Heart right ventricle (tissue), 16 donors: Measurements from ENCODE around the gene FREM1. TPM values are rescaled to one million over a fixed set of nuclear protein-coding genes. Genes with fewer than 3 reads are reported as not detected.

ENCODE experiments used
- ATAC-seq, 8 donors: fragments of 200-7000 bp; cut with Tn5 transposase; one replicate each; pipeline ENCODE4 v1.9.1; 2020; ENCODE audit warnings: mild to moderate bottlenecking in 8 of 8, moderate library complexity in 8 of 8, moderate number of reproducible peaks in 1 of 8
- DNase-seq, 2 donors: peaks; one replicate each; pipeline ENCODE4 v3.0.0-alpha.2; 2020
- H3K27ac ChIP-seq, 10 donors: fragments of 200-600 bp; sonication (generic) in 2 of 10; one replicate each; pipeline versions ENCODE4 v1.5.0 to v1.8.0; 2020 to 2022; ENCODE audit warnings: mild to moderate bottlenecking in 3 of 10
- H3K27me3 ChIP-seq, 7 donors: fragments of 200-600 bp; one replicate each; pipeline ENCODE4 v1.8.0; 2021 to 2022; ENCODE audit warnings: mild to moderate bottlenecking in 2 of 7
- H3K36me3 ChIP-seq, 9 donors: fragments of 200-600 bp; sonication (generic) in 1 of 9; one replicate each; pipeline versions ENCODE4 v1.5.0 to v1.8.0; 2020 to 2022; ENCODE audit warnings: mild to moderate bottlenecking in 2 of 9
- H3K4me1 ChIP-seq, 9 donors: fragments of 200-600 bp; sonication (generic) in 1 of 9; one replicate each; pipeline versions ENCODE4 v1.5.0 to v1.8.0; 2020 to 2022; ENCODE audit warnings: mild to moderate bottlenecking in 4 of 9
- H3K4me3 ChIP-seq, 10 donors: fragments of 200-600 bp; sonication (generic) in 2 of 10; one replicate each; pipeline versions ENCODE4 v1.5.0 to v1.8.0; 2020 to 2022; ENCODE audit warnings: mild to moderate bottlenecking in 7 of 10, moderate library complexity in 2 of 10
- H3K9me3 ChIP-seq, 11 donors: fragments of 200-600 bp in 10 of 11; sonication (generic) in 2 of 11; one replicate each; pipeline versions ENCODE4 v1.5.0 to v1.8.0; 2013 to 2022; ENCODE audit warnings: mild to moderate bottlenecking in 2 of 11, control low read depth in 1 of 11, moderate library complexity in 1 of 11
- CTCF ChIP-seq, 9 donors: fragments of 200-600 bp; sonication (generic) in 2 of 9; IDR thresholded peaks; one replicate each; pipeline versions ENCODE4 v1.5.0 to v1.8.0; 2021 to 2022; ENCODE audit warnings: antibody characterized with exemption in 9 of 9, mild to moderate bottlenecking in 5 of 9, moderate library complexity in 1 of 9
- WGBS, 2 donors: extraction: QIAGEN DNeasy Blood & Tissue Kit; methylation state at CpG; one replicate each; pipeline ENCODE4 v1.1.7; 2013; ENCODE audit warnings: inconsistent platforms in 1 of 2; 5-methylcytosine and 5-hydroxymethylcytosine counted together
- intact Hi-C, 10 donors: fragments of 100-400 bp; cut with DNase I; formaldehyde crosslinking; loops; one replicate each; pipeline versions ENCODE4 v1.11.1 to v1.14.2; 2022
- polyA plus RNA-seq, 2 donors: library from polyadenylated mRNA; stranded (reverse); fragments of 200-250 nt; gene quantifications; one replicate each; pipeline ENCODE4 v1.2.3, GENCODE V29; 2013
- total RNA-seq, 10 donors: library from RNA; stranded (reverse); fragmentation: NEBNext Ultra II Directional in 3 of 10; extraction: Animal tissue kit (Norgen Biotek cat#: 25700) in 3 of 10; gene quantifications; one replicate each; pipeline versions ENCODE4 v1.2.1 to v1.2.4, GENCODE V29; 2021 to 2023
- donor health status: Arrhythmogenic right ventricular cardiomyopathy.
- donor health status: ischemic (EF 13 %, LVEDD 7.1; RV severe dilation, severe dysfunction).
- donor health status: healthy with polysubstance abuse.
- donor health status: DM: no; HTN: yes; CAD: no.
- donor health status: DM: no; HTN: no; CAD: no.
- donor health status: ischemic (EF 25% LVEDD 6.9; RV normal size, moderate dysfunction).
- donor health status: ischemic (EF 25% LVEDD 5.7; RV mildly dilated, moderate dysfunction).
- donor health status: healthy.
- donor health status: DM: yes; HTN: yes; CAD: no.
- donor health status: Ischemic cardiomyopathy.
- donor health status: ischemic (EF 35%, LVEDD 5.7; RV mildly dilated, moderate dysfunction).
- donor health status: nonischemic (EF 11% LVEDD 7.7; RV severe dilation, severe dysfunction).
- donor health status: DM: yes; HTN: yes; CAD: no.
- donor health status: PGD.
- donor health status: ischemic (EF 29% LVEDD 5.4; RV normal size, mild dysfunction).
- donor health status: nonischemic (EF 23%, LVEDD 6.1; RV moderate dilation, normal function).

FREM1 gene
- total and polyA plus RNA-seq, 12 donors: 0.59 to 5.9 (median 3.1) TPM

DNA sequence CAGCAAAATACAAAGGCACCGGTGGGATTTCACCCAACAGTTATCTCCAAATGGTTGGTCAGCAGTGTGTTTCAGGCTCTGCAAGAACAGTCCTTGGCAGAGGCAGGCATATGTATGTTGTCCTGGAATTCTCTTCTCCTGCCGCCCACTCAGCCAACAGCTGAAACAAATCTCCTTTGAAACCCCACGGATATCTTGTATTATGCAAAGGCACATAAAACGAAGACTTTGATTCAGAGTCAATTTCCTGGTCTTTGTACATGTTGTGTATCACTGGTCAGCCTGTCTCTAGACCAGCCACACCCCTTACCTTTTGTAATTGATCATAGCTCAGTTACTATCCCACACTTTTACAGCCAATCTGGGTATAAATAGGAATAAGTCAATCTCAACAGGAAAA is 29.2 kb downstream of the FREM1 start:
- H3K27ac ChIP-seq: no peak overlapping the region
- no peak for ATAC-seq
- WGBS, 2 donors: 49 to 52% methylated on average over 4 of the region's 4 CpGs

GRCh38 chr9:14870090-14870489 is 40.1 kb downstream of the FREM1 start:
- TF ChIP-seq CTCF (IDR thresholded peaks at IDR 0.05): no peak
- Histone ChIP-seq H3K4me3 (no peak overlapping the region), H3K27me3 (no peaks in the 10 kb centered on the region), H3K9me3 (peaks cover 0 to 8% (median 0%) of the 10 kb centered on the region in 11 donors), H3K27ac (no peak overlapping the region), H3K4me1 (no peaks in the 10 kb centered on the region), H3K36me3 (no peaks in the 10 kb centered on the region)
- intact Hi-C loops: no loop called here
- ATAC-seq (no peak), DNase-seq (no peak)

More for the DNA sequence above, 29.2 kb downstream of the FREM1 start:
- no peak for DNase-seq
- Histone ChIP-seq H3K4me1 (peaks cover 0 to 5% (median 0%) of the 10 kb centered on the region in 9 donors), H3K27me3 (no peaks in the 10 kb centered on the region), H3K36me3 (no peaks in the 10 kb centered on the region), H3K9me3 (no peaks in the 10 kb centered on the region), H3K4me3 (no peak overlapping the region)
- intact Hi-C loops: no loop called here
- TF ChIP-seq CTCF (IDR thresholded peaks at IDR 0.05): no peak

DNA sequence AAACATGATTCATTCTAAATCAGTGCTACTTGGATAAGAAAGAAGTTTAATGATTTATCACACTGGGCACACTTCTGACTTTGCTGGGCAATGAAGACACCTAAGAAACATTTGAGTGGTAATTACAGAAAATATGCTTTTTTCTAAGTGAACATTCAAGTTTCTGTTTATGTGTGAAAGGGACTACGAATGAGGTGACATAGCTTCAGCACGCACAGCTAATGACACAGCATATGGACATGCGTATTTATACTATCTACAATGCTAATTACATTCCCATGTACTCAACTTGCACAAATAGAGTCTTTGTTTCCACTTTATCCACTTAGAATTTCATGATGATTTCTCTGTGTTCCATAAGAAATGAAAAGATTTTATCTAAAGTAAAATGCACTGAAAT is 40.6 kb downstream of the FREM1 start:
- 82 to 85% methylated on average over 3 of the region's 3 CpGs for WGBS, 2 donors
- no peak for TF ChIP-seq CTCF (IDR thresholded peaks at IDR 0.05)

GRCh38 chr9:14868772-14869583 is 41.2 kb downstream of the FREM1 start:
- Histone ChIP-seq H3K27ac (no peak overlapping the region), H3K4me3 (no peak overlapping the region), H3K36me3 (no peaks in the 10 kb centered on the region), H3K27me3 (no peaks in the 10 kb centered on the region), H3K4me1 (no peaks in the 10 kb centered on the region), H3K9me3 (peaks cover 0 to 8% (median 0%) of the 10 kb centered on the region in 11 donors)
- no peak for DNase-seq
- WGBS, 2 donors: 67 to 75% methylated on average over 16 of the region's 16 CpGs
- intact Hi-C loops: no loop called here
- TF ChIP-seq CTCF (IDR thresholded peaks at IDR 0.05): no peak
- no peak for ATAC-seq

More for the DNA sequence above, 40.6 kb downstream of the FREM1 start:
- no peak overlapping the region for H3K4me3 ChIP-seq
- intact Hi-C loops: no loop called here
- no peak overlapping the region for H3K27ac ChIP-seq
- H3K27me3 ChIP-seq: no peaks in the 10 kb centered on the region
- peaks cover 0 to 8% (median 0%) of the 10 kb centered on the region in 11 donors for H3K9me3 ChIP-seq
- no peaks in the 10 kb centered on the region for H3K36me3 ChIP-seq
- DNase-seq: no peak
- ATAC-seq: no peak
- no peaks in the 10 kb centered on the region for H3K4me1 ChIP-seq
